Stimulated activated CD8-positive, alpha-beta memory T cell treated with anti-CD3 and anti-CD28 coated beads, Interleukin-4, amount 100 ng/mL, for 48 hours (primary cell): ENCODE measurements around the gene PDZRN3.

Source experiments
- DNase-seq: peaks from one replicate; pipeline ENCODE4 v3.0.0-alpha.2; 2020

PDZRN3 gene

GRCh38 chr3:73448041-73448440, 176.7 kb downstream of the PDZRN3 start:
- no peak for DNase-seq

GRCh38 chr3:73447111-73447510, 177.6 kb downstream of the PDZRN3 start:
- no peak for DNase-seq

- DNase-seq, result no peak
Measured at GRCh38 chr3:73446467-73447110, 178.2 kb downstream of the PDZRN3 start.

GRCh38 chr3:73442886-73443285, 181.9 kb downstream of the PDZRN3 start:
- DNase-seq, result no peak

- DNase-seq, result no peak
Measured at GRCh38 chr3:73442152-73442551, 182.6 kb downstream of the PDZRN3 start.

- DNase-seq, result no peak
Measured at GRCh38 chr3:73437828-73438227, 186.9 kb downstream of the PDZRN3 start.

- no peak for DNase-seq
Measured at GRCh38 chr3:73435055-73435454, 189.7 kb downstream of the PDZRN3 start.

- no peak for DNase-seq
Measured at GRCh38 chr3:73433687-73434086, 191.1 kb downstream of the PDZRN3 start.

GRCh38 chr3:73433079-73433478, 191.7 kb downstream of the PDZRN3 start:
- DNase-seq, result no peak

- DNase-seq, result no peak
Measured at GRCh38 chr3:73432706-73433032, 192.1 kb downstream of the PDZRN3 start.

GRCh38 chr3:73432023-73432705, 192.6 kb downstream of the PDZRN3 start:
- DNase-seq, result peak; percentile 24

GRCh38 chr3:73431183-73431900, 193.4 kb downstream of the PDZRN3 start:
- DNase-seq, result no peak

- DNase-seq, result no peak
Measured at GRCh38 chr3:73427048-73427706, 197.6 kb downstream of the PDZRN3 start.

- DNase-seq, result no peak
Measured at GRCh38 chr3:73426606-73427005, 198.1 kb downstream of the PDZRN3 start.

- DNase-seq, result no peak
Measured at GRCh38 chr3:73423116-73423515, 201.6 kb downstream of the PDZRN3 start.

GRCh38 chr3:73422571-73422970, 202.2 kb downstream of the PDZRN3 start:
- DNase-seq, result no peak

GRCh38 chr3:73419942-73420341, 204.8 kb downstream of the PDZRN3 start:
- DNase-seq, result no peak

- no peak for DNase-seq
Measured at GRCh38 chr3:73419179-73419803, 205.4 kb downstream of the PDZRN3 start.

- no peak for DNase-seq
Measured at GRCh38 chr3:73418681-73419080, 206.1 kb downstream of the PDZRN3 start.

GRCh38 chr3:73415118-73415517, 209.6 kb downstream of the PDZRN3 start:
- DNase-seq, result no peak

- DNase-seq, result no peak
Measured at GRCh38 chr3:73413619-73414018, 211.1 kb downstream of the PDZRN3 start.

- no peak for DNase-seq
Measured at GRCh38 chr3:73411993-73412392, 212.7 kb downstream of the PDZRN3 start.

- no peak for DNase-seq
Measured at GRCh38 chr3:73411545-73411944, 213.2 kb downstream of the PDZRN3 start.
